HepG2 (cell line): ENCODE measurements around the gene FAM3D. TPM values are rescaled to one million over a fixed set of nuclear protein-coding genes. Genes with fewer than 3 reads are reported as not detected.

Experiments used
- ATAC-seq: fragments of 200-7000 bp; cut with Tn5 transposase; 3 replicates; pipeline ENCODE4 v1.9.1; 2020; ENCODE audit warnings: mild to moderate bottlenecking, moderate library complexity
- BruUV-seq: library from RNA; stranded (reverse); fragments of 400-500 nt; replicated peaks from 2 replicates; lab custom pipeline; 2021; lab: Mats Ljungman, UMichigan
- CTCF ChIA-PET: fragments of 300-600 bp; formaldehyde crosslinking; extraction: SDS; loops from one replicate; lab custom pipeline; 2021; ENCODE audit warnings: low total read pairs, inconsistent platforms, low intra/inter-chr PET ratio; lab: Yijun Ruan, JAX
- POLR2A ChIA-PET: fragments of 350-600 bp; sonication (Branson Sonifier 250); formaldehyde crosslinking; loops from one replicate; lab custom pipeline; 2020; ENCODE audit warnings: antibody characterized with exemption, inconsistent platforms; lab: Yijun Ruan, JAX
- DNase-seq: peaks from one replicate; pipeline ENCODE4 v3.0.0-alpha.2; 2015; ENCODE audit warnings: low spot score
- FAIRE-seq: peaks from 3 replicates; lab custom pipeline; 2011; peaks lifted over from hg19 to GRCh38; lab: Jason Lieb, UNC
- H2AFZ ChIP-seq: one replicate; pipeline ENCODE4 v1.6.1; 2011; ENCODE audit warnings: low read length, inconsistent platforms
- H3K27ac ChIP-seq: fragments of 300-600 bp; 3 replicates; pipeline ENCODE4 v1.8.0; 2011; ENCODE audit warnings: mixed run types, mild to moderate bottlenecking, mixed read lengths, low read length, inconsistent platforms; ENCODE audit not compliant: insufficient read depth; ENCODE audit errors: extremely low read length
- H3K27me3 ChIP-seq, 2 experiments: fragments of 200-600 bp in 1 of 2; 2 replicates in 1 of 2; 3 replicates in 1 of 2; pipeline versions ENCODE4 v1.6.0 to v1.8.0; 2011; ENCODE audit warnings: low read length in 2 of 2, mild to moderate bottlenecking in 2 of 2, moderate library complexity in 2 of 2, inconsistent platforms in 1 of 2; ENCODE audit not compliant: insufficient read depth in 2 of 2, control insufficient read depth in 1 of 2
- H3K36me3 ChIP-seq, 2 experiments: fragments of 200-600 bp in 1 of 2; replicated peaks in 1 of 2; 2 replicates in 1 of 2; 3 replicates in 1 of 2; pipeline versions ENCODE4 v1.5.1 to v1.8.0; 2011; ENCODE audit warnings: low read length in 2 of 2, inconsistent platforms in 1 of 2; ENCODE audit not compliant: insufficient read depth in 2 of 2, control insufficient read depth in 1 of 2
- H3K4me1 ChIP-seq: 2 replicates; pipeline ENCODE4 v1.5.1; 2012; ENCODE audit warnings: low read length, inconsistent platforms; ENCODE audit not compliant: insufficient read depth
- H3K4me2 ChIP-seq: 2 replicates; pipeline ENCODE4 v1.6.0; 2011; ENCODE audit warnings: low read depth, low read length, inconsistent platforms
- H3K4me3 ChIP-seq, 3 experiments: fragments of 200-600 bp in 1 of 3; sonication (generic), shearing (Covaris generic) in 1 of 3; replicated peaks in 1 of 3; 2 replicates each; pipeline ENCODE4 v1.5.1; 2011 to 2016; ENCODE audit warnings: low read length in 3 of 3, inconsistent platforms in 2 of 3, low read depth in 2 of 3, mild to moderate bottlenecking in 2 of 3, control low read depth in 1 of 3, mixed read lengths in 1 of 3; ENCODE audit not compliant: insufficient read depth in 1 of 3
- H3K79me2 ChIP-seq: one replicate; pipeline ENCODE4 v1.6.1; 2011; ENCODE audit warnings: low read length, inconsistent platforms; ENCODE audit not compliant: insufficient read depth
- H3K9ac ChIP-seq: 2 replicates; pipeline ENCODE4 v1.6.0; 2011; ENCODE audit warnings: mild to moderate bottlenecking, low read depth, low read length, inconsistent platforms; ENCODE audit not compliant: insufficient read depth
- H3K9me3 ChIP-seq: 2 replicates; pipeline ENCODE4 v1.5.1; 2012; ENCODE audit warnings: mild to moderate bottlenecking, low read length
- H4K20me1 ChIP-seq: 2 replicates; pipeline ENCODE4 v1.6.0; 2011; ENCODE audit warnings: inconsistent platforms, mild to moderate bottlenecking, low read length, moderate library complexity; ENCODE audit not compliant: insufficient read depth
- ASH2L ChIP-seq: fragments of 300-600, 200-600 bp; sonication (generic); IDR thresholded peaks from 2 replicates; pipeline ENCODE4 v1.7.0; 2017; ENCODE audit warnings: low read depth, mild to moderate bottlenecking, moderate library complexity, mixed read lengths, low read length; ENCODE audit not compliant: insufficient read length
- CAMTA2 ChIP-seq: sonication (generic); formaldehyde crosslinking; IDR thresholded peaks from 2 replicates; pipeline ENCODE4 v1.4.0; 2020; ENCODE audit warnings: mild to moderate bottlenecking, missing genetic modification reagents, borderline replicate concordance
- LCORL ChIP-seq, 2 experiments: fragments of 450-650 bp in 1 of 2; sonication (generic) in 1 of 2; formaldehyde crosslinking in 1 of 2; IDR thresholded peaks; 2 replicates each; pipeline versions ENCODE4 v1.5.0 to v1.6.1; 2017 to 2020; ENCODE audit warnings: antibody characterized with exemption in 1 of 2, missing genetic modification reagents in 1 of 2
- MEIS2 ChIP-seq: sonication (generic); formaldehyde crosslinking; IDR thresholded peaks from 2 replicates; pipeline ENCODE4 v1.9.0; 2021; ENCODE audit warnings: mild to moderate bottlenecking, missing genetic modification reagents
- RNF219 ChIP-seq: sonication (generic); formaldehyde crosslinking; IDR thresholded peaks from 2 replicates; pipeline ENCODE4 v1.5.0; 2020; ENCODE audit warnings: mild to moderate bottlenecking, missing genetic modification reagents
- THAP11 ChIP-seq: IDR thresholded peaks from 2 replicates; pipeline ENCODE4 v1.6.1; 2016; ENCODE audit warnings: missing biosample characterization, missing genetic modification reagents
- THAP8 ChIP-seq: sonication (generic); formaldehyde crosslinking; IDR thresholded peaks from 2 replicates; pipeline ENCODE4 v1.5.1; 2020; ENCODE audit warnings: missing genetic modification reagents, mild to moderate bottlenecking, borderline replicate concordance
- ZBTB2 ChIP-seq: sonication (generic); formaldehyde crosslinking; IDR thresholded peaks from 2 replicates; pipeline ENCODE4 v1.8.0; 2022; ENCODE audit warnings: low read depth, missing genetic modification reagents
- ZNF136 ChIP-seq: sonication (generic); formaldehyde crosslinking; IDR thresholded peaks from 2 replicates; pipeline ENCODE4 v1.8.1; 2022; ENCODE audit warnings: low read depth, mild to moderate bottlenecking, moderate library complexity, missing genetic modification reagents
- ZNF235 ChIP-seq: sonication (generic); formaldehyde crosslinking; IDR thresholded peaks from 2 replicates; pipeline ENCODE4 v1.8.1; 2023; ENCODE audit warnings: mild to moderate bottlenecking, missing genetic modification reagents, borderline replicate concordance
- ZNF720 ChIP-seq: sonication (generic); formaldehyde crosslinking; IDR thresholded peaks from 2 replicates; pipeline ENCODE4 v1.4.0; 2020; ENCODE audit warnings: missing genetic modification reagents
- ZNF83 ChIP-seq: sonication (generic); formaldehyde crosslinking; IDR thresholded peaks from 2 replicates; pipeline ENCODE4 v1.4.0; 2020; ENCODE audit warnings: missing genetic modification reagents, mild to moderate bottlenecking, borderline replicate concordance
- WGBS: methylation state at CpG from one replicate; pipeline ENCODE4 v1.1.6; 2017; ENCODE audit warnings: low lambda C conversion rate; 5-methylcytosine and 5-hydroxymethylcytosine counted together
- in situ Hi-C: cut with HindIII; loops from 2 replicates; pipeline ENCODE4 v1.10.0; 2017; ENCODE audit warnings: low pct_unique_long_range_greater_than_20kb; ENCODE audit not compliant: extremely low pct_ligation_motif_present
- intact Hi-C: fragments of 100-400 bp; cut with micrococcal nuclease; formaldehyde crosslinking; loops from one replicate; pipeline ENCODE4 v1.10.0; 2022; ENCODE audit not compliant: unreplicated experiment
- polyA plus RNA-seq, 8 experiments: library from polyadenylated mRNA; depleted of rRNA in 3 of 8; stranded (reverse) in 7 of 8; unstranded in 1 of 8; fragments of >200 nt; fragmentation: Illumina TruSeq in 4 of 8; extraction: Trizol in 4 of 8; gene quantifications; 2 replicates each; pipeline versions ENCODE4 v1.2.1 to v1.2.3, GENCODE V29; 2011 to 2016; ENCODE audit warnings: low read depth in 4 of 8, missing spikeins in 1 of 8, mixed read lengths in 1 of 8; ENCODE audit not compliant: insufficient read depth in 1 of 8
- total RNA-seq, 5 experiments: library from RNA; depleted of rRNA; stranded (reverse); fragments of >200 nt; fragmentation: Illumina TruSeq; extraction: Trizol; gene quantifications; 2 replicates each; pipeline ENCODE4 v1.2.3, GENCODE V29; 2016; ENCODE audit warnings: low read depth in 1 of 5

Gene FAM3D
- total and polyA plus RNA-seq, 2 of the 13 experiments (the other 11 are each of a cell fraction or from before 2014, with no cell fraction given), result not detected

GRCh38 chr3:58607816-58608215 is 58.8 kb downstream of the FAM3D start:
- Histone ChIP-seq H3K9ac (no peak overlapping the region), H3K4me2 (no peak overlapping the region), H3K9me3 (no peaks in the 10 kb centered on the region), H3K36me3 (no peaks in the 10 kb centered on the region), H2AFZ (no peak overlapping the region), H3K4me1 (no peaks in the 10 kb centered on the region), H4K20me1 (no peaks in the 10 kb centered on the region)
- POLR2A ChIA-PET, result no interaction called here
- WGBS, result 29% methylated on average over 4 of the region's 4 CpGs
- TF ChIP-seq THAP8 (CRISPR knock-in tag) (no peak), ZNF136 (no peak), ZNF83 (CRISPR knock-in tag) (no peak), ZNF235 (CRISPR knock-in tag) (no peak), MEIS2 (CRISPR knock-in tag) (no peak), CAMTA2 (no peak), ZNF720 (CRISPR knock-in tag) (no peak), RNF219 (no peak), ZBTB2 (no peak), LCORL (IDR thresholded peaks at IDR 0.05) (no peak), LCORL (CRISPR knock-in tag; IDR thresholded peaks at IDR 0.05) (no peak), ASH2L (no peak), THAP11 (no peak)
- TF ChIP-seq, all 625 proteins: peak for 0
- in situ Hi-C loops (no loop called here), intact Hi-C loops (no loop called here)
- Histone ChIP-seq H3K27me3 (no peaks in the 10 kb centered on the region; a peak in 1 of 5 replicates), H3K4me3 (no peak overlapping the region), H3K27ac (no peak overlapping the region), H3K79me2 (no peaks in the 10 kb centered on the region)
- DNase-seq, result no peak
- BruUV-seq, result no TSS peak
- ATAC-seq, result no peak
- no peak for FAIRE-seq
- CTCF ChIA-PET, result no interaction called here
